Urinary bladder (tissue), 4 donors: ENCODE results near the gene ZNF304. TPM values are rescaled to one million over a fixed set of nuclear protein-coding genes. Genes with fewer than 3 reads are reported as not detected.

ENCODE experiments used
- DNase-seq: peaks from one replicate; pipeline ENCODE4 v3.0.0-alpha.2; 2015; ENCODE audit errors: extremely low spot score
- H3K27ac ChIP-seq: one replicate; pipeline ENCODE4 v1.5.1; 2013; ENCODE audit warnings: low read depth, mild to moderate bottlenecking, moderate library complexity
- H3K36me3 ChIP-seq: one replicate; pipeline ENCODE4 v1.6.1; 2013; ENCODE audit warnings: mild to moderate bottlenecking, moderate library complexity; ENCODE audit not compliant: insufficient read depth
- H3K4me1 ChIP-seq: one replicate; pipeline ENCODE4 v1.6.1; 2013; ENCODE audit warnings: mild to moderate bottlenecking, moderate library complexity; ENCODE audit not compliant: insufficient read depth
- H3K4me3 ChIP-seq: one replicate; pipeline ENCODE4 v1.5.1; 2013; ENCODE audit warnings: low read depth, low read length
- WGBS: extraction: QIAGEN DNeasy Blood & Tissue Kit; methylation state at CpG from one replicate; pipeline ENCODE4 v1.1.7; 2013; 5-methylcytosine and 5-hydroxymethylcytosine counted together
- polyA plus RNA-seq: library from polyadenylated mRNA; stranded (reverse); fragments of 200-250 nt; gene quantifications from one replicate; pipeline ENCODE4 v1.2.3, GENCODE V29; 2013
- total RNA-seq: library from RNA; depleted of rRNA; stranded (reverse); fragments of >200 nt; gene quantifications from one replicate; pipeline ENCODE4 v1.2.3, GENCODE V29; 2014
- donor health status: healthy with polysubstance abuse.
- donor health status: healthy.

ZNF304 gene
- total RNA-seq (17.9 TPM), polyA plus RNA-seq (7.8 TPM)

- Histone ChIP-seq H3K27ac (peak within 1 kb of the TSS; percentile 44), H3K36me3 (peaks cover 4% of the 10 kb centered on the region), H3K4me1 (no peaks in the 10 kb centered on the region), H3K4me3 (peak within 1 kb of the TSS; percentile 89)
- 1% methylated on average over 57 of the region's 57 CpGs for WGBS
- peak; percentile 93 for DNase-seq
Observed at GRCh38 chr19:57350877-57351805, at the start of gene ZNF304. ZNF304 (plus strand) TSS chr19:57351271; CDS start chr19:57351665, 394 bp downstream.

GRCh38 chr19:57302020-57302465 is 49.0 kb upstream of the ZNF304 start:
- 88% methylated on average over 1 of the region's 1 CpG for WGBS
- H3K4me1 ChIP-seq = no peaks in the 10 kb centered on the region
- no peak overlapping the region for H3K27ac ChIP-seq
- H3K36me3 ChIP-seq = peaks cover 1% of the 10 kb centered on the region
- DNase-seq = no peak
- no peak overlapping the region for H3K4me3 ChIP-seq

DNA sequence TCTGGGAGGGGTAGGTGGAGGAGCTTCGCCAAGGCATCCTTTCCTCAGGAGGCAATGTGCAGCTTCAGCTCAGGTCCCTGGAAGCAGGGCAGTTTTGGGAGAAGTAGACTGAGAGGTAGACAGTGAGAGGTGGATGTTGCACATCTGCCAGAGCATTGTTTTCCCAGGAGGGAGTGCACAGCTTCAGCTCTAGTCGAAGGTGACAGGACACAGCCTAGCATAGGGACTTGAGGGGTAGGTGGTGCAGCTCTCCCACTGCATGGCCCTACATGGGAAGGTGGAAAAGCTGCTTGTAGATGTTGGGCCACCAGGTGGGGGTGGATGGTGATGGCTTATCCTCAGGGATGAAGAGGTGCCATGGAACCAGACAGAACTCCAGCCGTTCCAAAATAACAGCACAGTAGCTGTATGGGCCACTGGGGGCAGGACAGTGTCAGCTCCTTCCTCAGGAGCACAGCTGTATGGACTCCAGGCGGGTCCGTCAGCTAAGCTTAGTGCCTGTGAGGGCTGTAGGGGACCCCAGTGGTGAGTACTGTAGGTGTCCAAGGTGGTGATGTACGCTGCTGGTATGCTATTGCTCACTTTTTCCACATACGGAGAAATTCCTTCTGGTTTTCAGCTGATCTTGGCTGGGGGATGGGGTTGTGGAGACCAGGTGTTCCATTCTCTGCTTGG is 48.2 kb upstream of the ZNF304 start:
- H3K4me3 ChIP-seq = no peak overlapping the region
- 92% methylated on average over 7 of the region's 7 CpGs for WGBS
- no peak for DNase-seq
- no peaks in the 10 kb centered on the region for H3K4me1 ChIP-seq
- no peak overlapping the region for H3K27ac ChIP-seq
- peaks cover 1% of the 10 kb centered on the region for H3K36me3 ChIP-seq

DNA sequence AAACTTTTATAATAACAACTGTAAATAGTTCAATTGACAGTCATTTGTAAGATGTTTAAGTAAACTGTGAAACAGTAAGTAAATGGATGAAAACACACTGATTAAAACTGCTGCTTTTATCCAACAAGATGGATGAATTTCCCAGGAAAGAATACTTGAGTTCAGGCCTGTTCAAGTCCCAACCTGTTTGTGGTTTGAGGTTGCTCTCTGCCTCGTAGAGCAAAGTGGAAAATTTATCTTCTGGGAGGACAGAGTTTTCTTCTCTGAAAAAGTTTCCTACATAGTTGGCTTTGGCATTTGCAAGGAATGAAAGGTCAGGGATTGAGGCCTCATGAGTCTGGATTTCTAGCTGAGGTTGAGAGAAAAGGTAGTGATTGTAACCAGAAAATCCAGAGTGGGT is 46.0 kb upstream of the ZNF304 start:
- DNase-seq = no peak
- Histone ChIP-seq H3K4me3 (no peak overlapping the region), H3K27ac (no peak overlapping the region), H3K4me1 (no peaks in the 10 kb centered on the region), H3K36me3 (peaks cover 1% of the 10 kb centered on the region)
- WGBS = 45% methylated on average over 1 of the region's 1 CpG

DNA sequence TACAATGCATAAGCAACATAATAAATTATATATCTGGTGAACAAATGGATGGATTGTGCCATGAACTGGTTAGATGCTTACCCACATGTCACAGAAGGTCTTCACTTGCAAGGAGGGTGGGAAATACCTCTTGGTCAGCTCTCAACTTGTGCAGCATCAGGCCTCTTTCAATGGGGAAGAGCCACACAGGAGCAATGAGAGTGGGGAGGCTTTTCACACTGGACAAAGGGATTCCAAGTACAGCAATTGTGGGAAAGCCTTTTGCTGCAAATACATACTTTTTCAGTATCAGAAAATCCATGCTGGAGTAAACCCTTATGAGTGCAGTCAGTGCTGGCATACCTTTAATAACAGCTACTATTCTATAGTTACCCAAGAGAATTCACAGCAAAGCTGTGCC is 42.6 kb upstream of the ZNF304 start:
- Histone ChIP-seq H3K36me3 (no peaks in the 10 kb centered on the region), H3K27ac (no peak overlapping the region), H3K4me1 (no peaks in the 10 kb centered on the region), H3K4me3 (no peak overlapping the region)
- DNase-seq = no peak

- H3K27ac ChIP-seq = no peak overlapping the region
- WGBS = 85% methylated on average over 2 of the region's 2 CpGs
- no peak overlapping the region for H3K4me3 ChIP-seq
- H3K4me1 ChIP-seq = no peaks in the 10 kb centered on the region
- no peaks in the 10 kb centered on the region for H3K36me3 ChIP-seq
- DNase-seq = no peak
Observed at GRCh38 chr19:57310792-57311191, 40.3 kb upstream of the ZNF304 start.

GRCh38 chr19:57314146-57314545 is 36.9 kb upstream of the ZNF304 start:
- DNase-seq = no peak
- Histone ChIP-seq H3K27ac (no peak overlapping the region), H3K36me3 (no peaks in the 10 kb centered on the region), H3K4me3 (no peak overlapping the region), H3K4me1 (no peaks in the 10 kb centered on the region)
- WGBS = 78% methylated on average over 4 of the region's 4 CpGs

DNA sequence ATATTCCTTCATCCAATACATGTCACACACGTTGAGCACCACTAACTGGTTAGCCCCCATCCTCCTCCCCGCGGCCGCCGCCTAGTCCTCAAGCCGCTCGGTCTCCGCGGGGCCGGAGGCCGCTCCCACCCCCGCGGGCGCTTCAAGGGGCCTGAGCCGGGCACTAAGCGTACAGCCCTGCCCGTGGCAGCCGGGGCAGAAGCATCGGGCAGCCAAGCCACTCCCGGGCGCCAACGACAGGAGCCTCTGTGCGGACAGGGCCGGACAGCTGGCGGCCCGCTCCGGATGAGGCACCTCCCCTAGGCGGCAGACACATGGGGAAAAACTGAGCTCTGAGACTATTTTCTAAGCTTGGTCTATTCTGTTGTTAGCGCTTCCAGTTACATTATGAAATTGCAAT is 33.6 kb upstream of the ZNF304 start:
- DNase-seq = no peak
- Histone ChIP-seq H3K36me3 (no peaks in the 10 kb centered on the region), H3K27ac (no peak overlapping the region), H3K4me3 (no peak overlapping the region), H3K4me1 (no peaks in the 10 kb centered on the region)
- WGBS = 10% methylated on average over 29 of the region's 29 CpGs

- no peak for DNase-seq
- no peak overlapping the region for H3K27ac ChIP-seq
- H3K36me3 ChIP-seq = peaks cover 4% of the 10 kb centered on the region
- H3K4me1 ChIP-seq = no peaks in the 10 kb centered on the region
- 3% methylated on average over 1 of the region's 1 CpG for WGBS
- H3K4me3 ChIP-seq = peak overlapping the region; percentile 69
Observed at GRCh38 chr19:57319869-57320179, 31.2 kb upstream of the ZNF304 start.

DNA sequence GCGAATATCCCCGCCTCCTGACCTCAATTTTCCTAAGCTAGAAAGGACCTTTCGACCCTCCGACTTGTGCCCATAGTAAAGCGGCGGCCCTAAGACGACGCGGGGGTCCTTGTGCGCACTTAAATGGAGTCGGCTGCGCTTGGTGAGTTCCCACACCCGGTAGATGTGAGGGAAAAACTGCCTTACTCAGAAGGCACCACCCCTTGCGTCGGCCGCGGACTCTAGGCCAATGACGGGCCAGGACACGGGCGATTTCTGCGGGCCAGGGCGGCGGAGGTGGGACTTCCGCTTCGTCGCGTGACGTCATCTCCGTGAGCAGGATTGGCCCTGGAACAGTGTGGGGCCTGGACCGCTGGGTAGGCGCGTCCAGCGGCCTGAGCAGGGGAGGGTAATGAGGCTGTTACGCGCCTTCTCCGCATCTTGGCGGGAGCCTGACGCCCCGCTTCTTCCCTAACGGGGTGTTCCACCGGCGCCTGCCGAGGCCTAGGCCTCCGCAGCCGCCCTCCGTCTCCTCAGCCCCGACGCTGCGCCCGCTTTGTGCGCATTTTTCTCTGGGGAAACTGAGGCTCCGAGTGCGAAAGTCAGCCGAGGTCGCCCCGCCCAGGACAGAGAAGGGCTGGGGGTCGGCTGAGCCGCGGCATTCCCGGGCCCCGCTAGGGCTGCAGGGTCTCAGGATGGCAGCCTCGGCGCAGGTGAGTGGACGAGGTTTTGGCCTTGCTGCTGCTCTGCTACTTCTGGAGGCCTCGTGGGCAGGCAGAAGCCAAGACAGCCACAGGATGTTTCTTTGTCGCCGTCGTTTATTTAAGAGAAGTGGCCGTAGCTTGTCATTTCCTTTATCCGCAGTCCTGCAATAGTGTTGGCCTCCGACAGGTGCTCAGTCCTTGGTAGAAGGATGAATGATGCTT is 30.6 kb upstream of the ZNF304 start, which contains the start of gene ZNF543:
Gene ZNF543 (plus strand): TSS at position 293 of the 905 bp plus-strand sequence. CDS start 382 bp downstream, at position 675.
- H3K4me1 ChIP-seq = no peaks in the 10 kb centered on the region
- DNase-seq = peak; percentile 93
- peaks cover 7% of the 10 kb centered on the region for H3K36me3 ChIP-seq
- H3K4me3 ChIP-seq = peak within 1 kb of the TSS; percentile 69
- under 1% methylated on average over 71 of the region's 71 CpGs for WGBS
- peak within 1 kb of the TSS; percentile 60 for H3K27ac ChIP-seq

- no peak for DNase-seq
- H3K36me3 ChIP-seq = peaks cover 7% of the 10 kb centered on the region
- peak overlapping the region; percentile 69 for H3K4me3 ChIP-seq
- no peaks in the 10 kb centered on the region for H3K4me1 ChIP-seq
- 32% methylated on average over 8 of the region's 8 CpGs for WGBS
- no peak overlapping the region for H3K27ac ChIP-seq
Observed at GRCh38 chr19:57321116-57321515, 30.0 kb upstream of the ZNF304 start.

DNA sequence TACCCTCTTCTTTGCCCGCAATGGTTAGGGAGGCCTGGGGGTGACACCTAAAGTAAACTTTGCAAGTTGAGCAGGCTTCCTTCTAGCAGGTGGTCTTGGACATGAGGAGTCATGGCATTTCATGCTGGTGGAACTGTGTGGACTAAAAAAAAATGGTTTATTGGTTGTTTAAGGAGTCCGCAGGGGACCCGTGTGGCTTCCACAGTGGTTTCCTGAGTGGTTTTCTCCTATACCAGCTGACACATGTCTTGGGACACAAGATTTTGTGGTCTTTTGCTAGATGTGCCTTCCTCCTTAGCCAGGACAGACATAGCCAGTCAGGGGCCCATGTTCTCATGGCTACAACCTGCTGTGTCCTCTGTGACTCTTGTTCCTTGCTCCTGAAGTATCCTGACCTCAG is 29.3 kb upstream of the ZNF304 start:
- Histone ChIP-seq H3K27ac (no peak overlapping the region), H3K4me3 (no peak overlapping the region), H3K4me1 (no peaks in the 10 kb centered on the region), H3K36me3 (peaks cover 11% of the 10 kb centered on the region)
- no peak for DNase-seq
- WGBS = 76% methylated on average over 3 of the region's 3 CpGs

GRCh38 chr19:57324992-57325391 is 26.1 kb upstream of the ZNF304 start:
- Histone ChIP-seq H3K36me3 (peaks cover 15% of the 10 kb centered on the region), H3K4me1 (no peaks in the 10 kb centered on the region), H3K27ac (no peak overlapping the region), H3K4me3 (no peak overlapping the region)
- no peak for DNase-seq
